OCI-LY3 (cell line): ENCODE data around the gene CENPM.
A peak's percentile ranks its signal among the peaks of the same experiment; 100 is the strongest.

Experiments used
- H2AFZ ChIP-seq: fragments of 200-600, 300-600 bp; shearing (Covaris generic); 2 replicates; pipeline ENCODE4 v1.6.0; 2014; ENCODE audit warnings: antibody characterized with exemption, low read depth, low read length
- H3K27ac ChIP-seq: fragments of 200-600, 300-600 bp; sonication (generic); 2 replicates; pipeline ENCODE4 v1.5.1; 2014; ENCODE audit warnings: mild to moderate bottlenecking, low read length, moderate library complexity, mixed read lengths
- H3K27me3 ChIP-seq: fragments of 200-600, 300-600 bp; sonication (generic); 2 replicates; pipeline ENCODE4 v1.6.1; 2014; ENCODE audit warnings: low read depth, low read length, mixed read lengths
- H3K36me3 ChIP-seq: fragments of 200-600, 300-600 bp; sonication (generic); replicated peaks from 2 replicates; pipeline ENCODE3; 2014; ENCODE audit warnings: low read depth, low read length, mixed read lengths
- H3K4me1 ChIP-seq: fragments of 300-600, 200-600 bp; sonication (generic); 2 replicates; pipeline ENCODE4 v1.6.1; 2014; ENCODE audit warnings: low read length, mixed read lengths
- H3K4me2 ChIP-seq: fragments of 200-600, 300-600 bp; sonication (generic); 2 replicates; pipeline ENCODE4 v1.6.1; 2014; ENCODE audit warnings: low read length, mixed read lengths
- H3K4me3 ChIP-seq: fragments of 300-600, 200-600 bp; sonication (generic); 2 replicates; pipeline ENCODE4 v1.5.1; 2014; ENCODE audit warnings: antibody characterized with exemption, mild to moderate bottlenecking, low read length, moderate library complexity
- H3K79me2 ChIP-seq: fragments of 300-600, 200-600 bp; shearing (Covaris generic); 2 replicates; pipeline ENCODE4 v1.6.1; 2014; ENCODE audit warnings: mild to moderate bottlenecking, low read length, mixed read lengths
- H3K9ac ChIP-seq: fragments of 300-600, 200-600 bp; shearing (Covaris generic); 2 replicates; pipeline ENCODE4 v1.6.0; 2014; ENCODE audit warnings: mild to moderate bottlenecking, low read length, moderate library complexity
- H3K9me3 ChIP-seq: fragments of 200-600, 300-600 bp; shearing (Covaris generic); 2 replicates; pipeline ENCODE4 v1.6.1; 2014; ENCODE audit warnings: low read length, mixed read lengths; ENCODE audit not compliant: insufficient read depth
- H4K20me1 ChIP-seq: fragments of 200-600, 300-600 bp; sonication (generic); 2 replicates; pipeline ENCODE4 v1.6.1; 2016; ENCODE audit warnings: low read length, mixed read lengths; ENCODE audit not compliant: insufficient read depth
- CTCF ChIP-seq: fragments of 200-600, 300-600 bp; sonication (generic); IDR thresholded peaks from 2 replicates; pipeline ENCODE4 v1.5.1; 2014; ENCODE audit warnings: antibody characterized with exemption, low read length, low read depth
- EZH2phosphoT487 ChIP-seq: fragments of 200-600 bp; shearing (Covaris generic); IDR thresholded peaks from 2 replicates; pipeline ENCODE4 v1.6.1; 2018; ENCODE audit warnings: antibody characterized with exemption, mixed run types, low read depth

The CENPM gene

GRCh38 chr22:41939981-41940831, 6.7 kb downstream of the CENPM start:
- peak overlapping the region; percentile 29; the same call in 1 of the 2 replicates for H3K9ac ChIP-seq
- H3K4me2 ChIP-seq = peak overlapping the region; percentile 21
- peaks cover 39% of the 10 kb centered on the region for H3K79me2 ChIP-seq

GRCh38 chr22:41936894-41937169, 10.1 kb downstream of the CENPM start:
- Histone ChIP-seq H4K20me1 (peaks cover 3% of the 10 kb centered on the region; the same call in 1 of the 2 replicates), H3K4me1 (peaks cover 65% of the 10 kb centered on the region), H3K27me3 (no peaks in the 10 kb centered on the region), H3K4me2 (no peak overlapping the region), H3K27ac (peak overlapping the region; percentile 82), H2AFZ (no peak overlapping the region), H3K9ac (no peak overlapping the region), H3K79me2 (peaks cover 15% of the 10 kb centered on the region), H3K36me3 (peaks cover 36% of the 10 kb centered on the region), H3K4me3 (no peak overlapping the region), H3K9me3 (no peaks in the 10 kb centered on the region)
- no peak for TF ChIP-seq EZH2phosphoT487
- TF ChIP-seq CTCF = no peak

More at GRCh38 chr22:41939981-41940831, 6.7 kb downstream of the CENPM start:
- TF ChIP-seq EZH2phosphoT487 (no peak), CTCF (no peak)
- Histone ChIP-seq H4K20me1 (peaks cover 3% of the 10 kb centered on the region; the same call in 1 of the 2 replicates), H3K9me3 (no peaks in the 10 kb centered on the region), H2AFZ (no peak overlapping the region), H3K27ac (peak overlapping the region; percentile 82), H3K4me1 (peaks cover 46% of the 10 kb centered on the region), H3K27me3 (no peaks in the 10 kb centered on the region), H3K4me3 (peak overlapping the region; percentile 28; the same call in 1 of the 2 replicates), H3K36me3 (peaks cover 51% of the 10 kb centered on the region)

- no peak overlapping the region for H2AFZ ChIP-seq
- peaks cover 31% of the 10 kb centered on the region for H3K36me3 ChIP-seq
- peaks cover 3% of the 10 kb centered on the region; the same call in 1 of the 2 replicates for H4K20me1 ChIP-seq
- H3K9ac ChIP-seq = no peak overlapping the region; the same call in 1 of the 2 replicates
- peaks cover 9% of the 10 kb centered on the region for H3K79me2 ChIP-seq
- H3K4me3 ChIP-seq = no peak overlapping the region
- peaks cover 62% of the 10 kb centered on the region for H3K4me1 ChIP-seq
- H3K4me2 ChIP-seq = no peak overlapping the region; the same call in 1 of the 2 replicates
- H3K9me3 ChIP-seq = no peaks in the 10 kb centered on the region
- no peaks in the 10 kb centered on the region for H3K27me3 ChIP-seq
- peak overlapping the region; percentile 82 for H3K27ac ChIP-seq
- TF ChIP-seq CTCF (no peak), EZH2phosphoT487 (no peak)
These were observed 11.4 kb downstream of the CENPM start for GRCh38 chr22:41935509-41935908.

- Histone ChIP-seq H3K4me2 (no peak overlapping the region), H2AFZ (no peak overlapping the region), H3K4me1 (peaks cover 57% of the 10 kb centered on the region), H3K9me3 (no peaks in the 10 kb centered on the region), H4K20me1 (peaks cover 3% of the 10 kb centered on the region; the same call in 1 of the 2 replicates), H3K79me2 (peaks cover 9% of the 10 kb centered on the region), H3K27ac (peak overlapping the region; percentile 82; the same call in 1 of the 2 replicates), H3K27me3 (no peaks in the 10 kb centered on the region), H3K9ac (no peak overlapping the region), H3K4me3 (no peak overlapping the region), H3K36me3 (peaks cover 31% of the 10 kb centered on the region)
- TF ChIP-seq EZH2phosphoT487 = no peak
- TF ChIP-seq CTCF = no peak
These were observed 12.0 kb downstream of the CENPM start for GRCh38 chr22:41935015-41935351.
